OCI-LY3 (cell line): ENCODE data around the gene RDH11.
A peak's percentile ranks its signal among the peaks of the same experiment; 100 is the strongest.
"Not testable (repeated sequence)": the region's sequence is repeated elsewhere in the genome, so short reads cannot be mapped to it uniquely, and the experiment has no call there.

Source experiments
- H2AFZ ChIP-seq: fragments of 200-600, 300-600 bp; shearing (Covaris generic); 2 replicates; pipeline ENCODE4 v1.6.0; 2014; ENCODE audit warnings: antibody characterized with exemption, low read depth, low read length
- H3K27ac ChIP-seq: fragments of 200-600, 300-600 bp; sonication (generic); 2 replicates; pipeline ENCODE4 v1.5.1; 2014; ENCODE audit warnings: mild to moderate bottlenecking, low read length, moderate library complexity, mixed read lengths
- H3K27me3 ChIP-seq: fragments of 200-600, 300-600 bp; sonication (generic); 2 replicates; pipeline ENCODE4 v1.6.1; 2014; ENCODE audit warnings: low read depth, low read length, mixed read lengths
- H3K36me3 ChIP-seq: fragments of 200-600, 300-600 bp; sonication (generic); replicated peaks from 2 replicates; pipeline ENCODE3; 2014; ENCODE audit warnings: low read depth, low read length, mixed read lengths
- H3K4me1 ChIP-seq: fragments of 300-600, 200-600 bp; sonication (generic); 2 replicates; pipeline ENCODE4 v1.6.1; 2014; ENCODE audit warnings: low read length, mixed read lengths
- H3K4me2 ChIP-seq: fragments of 200-600, 300-600 bp; sonication (generic); 2 replicates; pipeline ENCODE4 v1.6.1; 2014; ENCODE audit warnings: low read length, mixed read lengths
- H3K4me3 ChIP-seq: fragments of 300-600, 200-600 bp; sonication (generic); 2 replicates; pipeline ENCODE4 v1.5.1; 2014; ENCODE audit warnings: antibody characterized with exemption, mild to moderate bottlenecking, low read length, moderate library complexity
- H3K79me2 ChIP-seq: fragments of 300-600, 200-600 bp; shearing (Covaris generic); 2 replicates; pipeline ENCODE4 v1.6.1; 2014; ENCODE audit warnings: mild to moderate bottlenecking, low read length, mixed read lengths
- H3K9ac ChIP-seq: fragments of 300-600, 200-600 bp; shearing (Covaris generic); 2 replicates; pipeline ENCODE4 v1.6.0; 2014; ENCODE audit warnings: mild to moderate bottlenecking, low read length, moderate library complexity
- H3K9me3 ChIP-seq: fragments of 200-600, 300-600 bp; shearing (Covaris generic); 2 replicates; pipeline ENCODE4 v1.6.1; 2014; ENCODE audit warnings: low read length, mixed read lengths; ENCODE audit not compliant: insufficient read depth
- H4K20me1 ChIP-seq: fragments of 200-600, 300-600 bp; sonication (generic); 2 replicates; pipeline ENCODE4 v1.6.1; 2016; ENCODE audit warnings: low read length, mixed read lengths; ENCODE audit not compliant: insufficient read depth
- EZH2phosphoT487 ChIP-seq: fragments of 200-600 bp; shearing (Covaris generic); IDR thresholded peaks from 2 replicates; pipeline ENCODE4 v1.6.1; 2018; ENCODE audit warnings: antibody characterized with exemption, mixed run types, low read depth
- TF ChIP-seq, protein P1 (sequence below): fragments of 200-600, 300-600 bp; sonication (generic); IDR thresholded peaks from 2 replicates; pipeline ENCODE4 v1.5.1; 2014; ENCODE audit warnings: antibody characterized with exemption, low read length, low read depth

Gene RDH11

DNA sequence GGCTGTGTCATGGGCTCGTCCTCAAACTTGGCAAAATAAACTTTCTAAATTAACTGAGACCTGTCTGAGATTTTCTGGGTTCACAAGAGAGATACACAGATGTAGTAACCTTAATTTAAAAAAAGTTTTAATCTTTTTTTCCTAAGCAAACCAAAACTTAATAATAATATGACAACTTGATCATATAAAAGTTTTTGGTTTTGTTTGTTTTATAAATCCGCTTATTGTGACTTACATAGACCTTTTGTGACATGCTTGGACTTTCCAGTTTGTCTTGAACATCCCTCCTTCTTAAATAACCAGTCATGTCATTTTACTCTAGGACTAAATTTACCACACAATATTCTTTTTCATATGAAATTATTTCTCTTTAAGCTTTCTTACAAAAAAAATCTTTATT lies 14.6 kb upstream of the RDH11 start:
- no peak for TF ChIP-seq EZH2phosphoT487
- TF ChIP-seq, protein P1, sequence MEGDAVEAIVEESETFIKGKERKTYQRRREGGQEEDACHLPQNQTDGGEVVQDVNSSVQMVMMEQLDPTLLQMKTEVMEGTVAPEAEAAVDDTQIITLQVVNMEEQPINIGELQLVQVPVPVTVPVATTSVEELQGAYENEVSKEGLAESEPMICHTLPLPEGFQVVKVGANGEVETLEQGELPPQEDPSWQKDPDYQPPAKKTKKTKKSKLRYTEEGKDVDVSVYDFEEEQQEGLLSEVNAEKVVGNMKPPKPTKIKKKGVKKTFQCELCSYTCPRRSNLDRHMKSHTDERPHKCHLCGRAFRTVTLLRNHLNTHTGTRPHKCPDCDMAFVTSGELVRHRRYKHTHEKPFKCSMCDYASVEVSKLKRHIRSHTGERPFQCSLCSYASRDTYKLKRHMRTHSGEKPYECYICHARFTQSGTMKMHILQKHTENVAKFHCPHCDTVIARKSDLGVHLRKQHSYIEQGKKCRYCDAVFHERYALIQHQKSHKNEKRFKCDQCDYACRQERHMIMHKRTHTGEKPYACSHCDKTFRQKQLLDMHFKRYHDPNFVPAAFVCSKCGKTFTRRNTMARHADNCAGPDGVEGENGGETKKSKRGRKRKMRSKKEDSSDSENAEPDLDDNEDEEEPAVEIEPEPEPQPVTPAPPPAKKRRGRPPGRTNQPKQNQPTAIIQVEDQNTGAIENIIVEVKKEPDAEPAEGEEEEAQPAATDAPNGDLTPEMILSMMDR = no peak
- H3K27ac ChIP-seq = no peak overlapping the region
- no peaks in the 10 kb centered on the region for H3K4me1 ChIP-seq
- H2AFZ ChIP-seq = no peak overlapping the region
- H3K4me3 ChIP-seq = no peak overlapping the region
- peaks cover 19% of the 10 kb centered on the region for H3K9me3 ChIP-seq
- no peaks in the 10 kb centered on the region for H3K36me3 ChIP-seq
- H4K20me1 ChIP-seq = no peaks in the 10 kb centered on the region
- no peaks in the 10 kb centered on the region for H3K27me3 ChIP-seq
- no peak overlapping the region for H3K4me2 ChIP-seq
- no peaks in the 10 kb centered on the region for H3K79me2 ChIP-seq
- H3K9ac ChIP-seq = no peak overlapping the region

- not testable (repeated sequence) for H4K20me1 ChIP-seq, H3K4me1 ChIP-seq, H3K27me3 ChIP-seq, H2AFZ ChIP-seq, H3K9ac ChIP-seq, H3K4me2 ChIP-seq, H3K4me3 ChIP-seq, H3K27ac ChIP-seq, H3K79me2 ChIP-seq, H3K36me3 ChIP-seq
- peaks cover 19% of the 10 kb centered on the region for H3K9me3 ChIP-seq
Measured at GRCh38 chr14:67709796-67710195, 14.2 kb upstream of the RDH11 start.

GRCh38 chr14:67709346-67709745 lies 13.8 kb upstream of the RDH11 start:
- not testable (repeated sequence) for H4K20me1 ChIP-seq

GRCh38 chr14:67705211-67705610 lies 9.6 kb upstream of the RDH11 start:
- Histone ChIP-seq H3K4me1 (peaks cover 9% of the 10 kb centered on the region), H2AFZ (no peak overlapping the region), H3K27ac (no peak overlapping the region), H3K79me2 (no peaks in the 10 kb centered on the region), H3K36me3 (no peaks in the 10 kb centered on the region), H3K27me3 (no peaks in the 10 kb centered on the region), H3K4me2 (no peak overlapping the region), H3K9ac (no peak overlapping the region), H3K4me3 (no peak overlapping the region), H4K20me1 (no peaks in the 10 kb centered on the region), H3K9me3 (peaks cover 15% of the 10 kb centered on the region; the same call in 1 of the 2 replicates)
- TF ChIP-seq EZH2phosphoT487 = no peak
- TF ChIP-seq, protein P1 = no peak

More at GRCh38 chr14:67709346-67709745, 13.8 kb upstream of the RDH11 start:
- H3K9ac ChIP-seq, H3K36me3 ChIP-seq, H3K27ac ChIP-seq, H3K27me3 ChIP-seq, H2AFZ ChIP-seq, H3K4me3 ChIP-seq, H3K4me2 ChIP-seq, H3K4me1 ChIP-seq, H3K79me2 ChIP-seq: not testable (repeated sequence)
- H3K9me3 ChIP-seq = peaks cover 19% of the 10 kb centered on the region

- TF ChIP-seq, protein P1 = peak; percentile 81
- TF ChIP-seq EZH2phosphoT487 = no peak
- Histone ChIP-seq H2AFZ (peak overlapping the region; percentile 99; the same call in 1 of the 2 replicates), H3K4me2 (peak overlapping the region; percentile 63), H3K9ac (peak overlapping the region; percentile 12; the same call in 1 of the 2 replicates), H3K4me1 (peaks cover 9% of the 10 kb centered on the region), H3K27ac (no peak overlapping the region), H3K79me2 (no peaks in the 10 kb centered on the region), H4K20me1 (no peaks in the 10 kb centered on the region), H3K4me3 (peak overlapping the region; percentile 47), H3K27me3 (no peaks in the 10 kb centered on the region), H3K36me3 (no peaks in the 10 kb centered on the region), H3K9me3 (peaks cover 12% of the 10 kb centered on the region; the same call in 1 of the 2 replicates)
Measured at GRCh38 chr14:67704484-67705089, 9.0 kb upstream of the RDH11 start.
